Lung (tissue), 12 donors: ENCODE results near the gene TM9SF2. TPM values are rescaled to one million over a fixed set of nuclear protein-coding genes. Genes with fewer than 3 reads are reported as not detected.

ENCODE experiments used
- ATAC-seq: fragments of 200-7000 bp; cut with Tn5 transposase; one replicate; pipeline ENCODE4 v1.9.1; 2020; ENCODE audit warnings: moderate number of reproducible peaks; ENCODE audit not compliant: insufficient read depth, low FRiP score
- DNase-seq, 3 donors: peaks; one replicate each; pipeline ENCODE4 v3.0.0-alpha.2; 2013 to 2017
- H3K27ac ChIP-seq, 2 donors: one replicate each; pipeline ENCODE4 v1.5.1; 2013; ENCODE audit warnings: mild to moderate bottlenecking in 2 of 2, moderate library complexity in 2 of 2, control low read depth in 1 of 2, inconsistent platforms in 1 of 2, low read depth in 1 of 2, low read length in 1 of 2
- H3K27me3 ChIP-seq, 3 donors: one replicate each; pipeline ENCODE4 v1.5.1; 2013; ENCODE audit warnings: low read length in 2 of 3; ENCODE audit not compliant: control insufficient read depth in 3 of 3, insufficient read depth in 3 of 3
- H3K36me3 ChIP-seq, 4 donors: one replicate each; pipeline ENCODE4 v1.5.1; 2013; ENCODE audit warnings: low read length in 4 of 4, mild to moderate bottlenecking in 1 of 4, moderate library complexity in 1 of 4; ENCODE audit not compliant: control insufficient read depth in 4 of 4, insufficient read depth in 4 of 4
- H3K4me1 ChIP-seq, 5 donors: one replicate each; pipeline ENCODE4 v1.5.1; 2013; ENCODE audit warnings: low read length in 5 of 5, mild to moderate bottlenecking in 2 of 5, moderate library complexity in 1 of 5; ENCODE audit not compliant: control insufficient read depth in 5 of 5, insufficient read depth in 5 of 5
- H3K4me3 ChIP-seq: one replicate; pipeline ENCODE4 v1.5.1; 2013; ENCODE audit warnings: mild to moderate bottlenecking, control low read depth, moderate library complexity
- H3K9ac ChIP-seq, 2 donors: one replicate each; pipeline ENCODE4 v1.5.1; 2013; ENCODE audit warnings: low read length in 2 of 2, control low read depth in 1 of 2; ENCODE audit not compliant: insufficient read depth in 1 of 2
- H3K9me3 ChIP-seq, 4 donors: one replicate each; pipeline ENCODE4 v1.5.1; 2013; ENCODE audit warnings: low read length in 3 of 4, mild to moderate bottlenecking in 1 of 4, moderate library complexity in 1 of 4; ENCODE audit not compliant: control insufficient read depth in 4 of 4, insufficient read depth in 3 of 4
- CTCF ChIP-seq: IDR thresholded peaks from 2 replicates; pipeline ENCODE4 v1.5.1; 2012; ENCODE audit warnings: mild to moderate bottlenecking; ENCODE audit errors: control extremely low read depth, extremely low read depth
- WGBS, 2 donors: extraction: QIAGEN DNeasy Blood & Tissue Kit; methylation state at CpG; one replicate each; pipeline ENCODE4 v1.1.7; 2013; 5-methylcytosine and 5-hydroxymethylcytosine counted together
- polyA plus RNA-seq, 2 donors: library from polyadenylated mRNA; stranded (reverse); fragments of 200-250 nt; gene quantifications; one replicate each; pipeline ENCODE4 v1.2.1, GENCODE V29; 2013
- total RNA-seq, 2 donors: library from RNA; depleted of rRNA in 1 of 2; stranded (reverse); fragments of >200 nt in 1 of 2; gene quantifications; one replicate each; pipeline ENCODE4 v1.2.1, GENCODE V29; 2014 to 2021
- donor health status: control.
- donor health status: control.
- donor health status: Bipolar disorder and iron deficiency.
- donor health status: healthy.
- donor health status: DM: yes; HTN: yes; CAD: no.

Gene TM9SF2
- total and polyA plus RNA-seq, 4 donors: 54.4 to 164 (median 110) TPM

GRCh38 chr13:99516153-99516929 lies 15.1 kb downstream of the TM9SF2 start:
- H3K36me3 ChIP-seq: peaks cover 6 to 15% (median 11%) of the 10 kb centered on the region in 4 donors
- H3K9ac ChIP-seq: no peak overlapping the region
- 64 to 78% methylated on average over 5 of the region's 5 CpGs for WGBS, 2 donors
- ATAC-seq (peak; percentile 21), DNase-seq (no peak)
- peaks cover 0 to 20% (median 0%) of the 10 kb centered on the region in 5 donors for H3K4me1 ChIP-seq
- H3K9me3 ChIP-seq: no peaks in the 10 kb centered on the region
- TF ChIP-seq CTCF: no peak
- H3K4me3 ChIP-seq: no peak overlapping the region
- no peak overlapping the region for H3K27ac ChIP-seq
- H3K27me3 ChIP-seq: no peaks in the 10 kb centered on the region

GRCh38 chr13:99517577-99517976 lies 16.3 kb downstream of the TM9SF2 start:
- no peaks in the 10 kb centered on the region for H3K27me3 ChIP-seq
- H3K27ac ChIP-seq: no peak overlapping the region
- DNase-seq (no peak), ATAC-seq (no peak)
- peaks cover 11 to 23% (median 16%) of the 10 kb centered on the region in 4 donors for H3K36me3 ChIP-seq
- H3K4me1 ChIP-seq: peaks cover 0 to 12% (median 0%) of the 10 kb centered on the region in 5 donors
- no peaks in the 10 kb centered on the region for H3K9me3 ChIP-seq
- TF ChIP-seq CTCF: no peak
- H3K9ac ChIP-seq: no peak overlapping the region
- 81 to 96% methylated on average over 2 of the region's 2 CpGs for WGBS, 2 donors
- no peak overlapping the region for H3K4me3 ChIP-seq

GRCh38 chr13:99517984-99518383 lies 16.7 kb downstream of the TM9SF2 start:
- DNase-seq: no peak
- H3K9ac ChIP-seq: no peak overlapping the region
- no peaks in the 10 kb centered on the region for H3K27me3 ChIP-seq
- no peaks in the 10 kb centered on the region for H3K9me3 ChIP-seq
- no peak for ATAC-seq
- no peak overlapping the region for H3K27ac ChIP-seq
- WGBS, 2 donors: 90 to 96% methylated on average over 6 of the region's 6 CpGs
- no peak for TF ChIP-seq CTCF
- no peak overlapping the region for H3K4me3 ChIP-seq
- peaks cover 11 to 24% (median 16%) of the 10 kb centered on the region in 4 donors for H3K36me3 ChIP-seq
- peaks cover 0 to 10% (median 0%) of the 10 kb centered on the region in 5 donors for H3K4me1 ChIP-seq

GRCh38 chr13:99522298-99522697 lies 21.0 kb downstream of the TM9SF2 start:
- ATAC-seq (no peak), DNase-seq (no peak)
- Histone ChIP-seq H3K9ac (no peak overlapping the region), H3K4me1 (no peaks in the 10 kb centered on the region), H3K27ac (no peak overlapping the region), H3K36me3 (peaks cover 15 to 43% (median 24%) of the 10 kb centered on the region in 4 donors), H3K9me3 (no peaks in the 10 kb centered on the region), H3K4me3 (no peak overlapping the region), H3K27me3 (no peaks in the 10 kb centered on the region)
- no peak for TF ChIP-seq CTCF
- WGBS, 2 donors: 97 to 98% methylated on average over 2 of the region's 2 CpGs
